Measurements from ENCODE around the gene ZCCHC14.

The ZCCHC14 gene

DNA sequence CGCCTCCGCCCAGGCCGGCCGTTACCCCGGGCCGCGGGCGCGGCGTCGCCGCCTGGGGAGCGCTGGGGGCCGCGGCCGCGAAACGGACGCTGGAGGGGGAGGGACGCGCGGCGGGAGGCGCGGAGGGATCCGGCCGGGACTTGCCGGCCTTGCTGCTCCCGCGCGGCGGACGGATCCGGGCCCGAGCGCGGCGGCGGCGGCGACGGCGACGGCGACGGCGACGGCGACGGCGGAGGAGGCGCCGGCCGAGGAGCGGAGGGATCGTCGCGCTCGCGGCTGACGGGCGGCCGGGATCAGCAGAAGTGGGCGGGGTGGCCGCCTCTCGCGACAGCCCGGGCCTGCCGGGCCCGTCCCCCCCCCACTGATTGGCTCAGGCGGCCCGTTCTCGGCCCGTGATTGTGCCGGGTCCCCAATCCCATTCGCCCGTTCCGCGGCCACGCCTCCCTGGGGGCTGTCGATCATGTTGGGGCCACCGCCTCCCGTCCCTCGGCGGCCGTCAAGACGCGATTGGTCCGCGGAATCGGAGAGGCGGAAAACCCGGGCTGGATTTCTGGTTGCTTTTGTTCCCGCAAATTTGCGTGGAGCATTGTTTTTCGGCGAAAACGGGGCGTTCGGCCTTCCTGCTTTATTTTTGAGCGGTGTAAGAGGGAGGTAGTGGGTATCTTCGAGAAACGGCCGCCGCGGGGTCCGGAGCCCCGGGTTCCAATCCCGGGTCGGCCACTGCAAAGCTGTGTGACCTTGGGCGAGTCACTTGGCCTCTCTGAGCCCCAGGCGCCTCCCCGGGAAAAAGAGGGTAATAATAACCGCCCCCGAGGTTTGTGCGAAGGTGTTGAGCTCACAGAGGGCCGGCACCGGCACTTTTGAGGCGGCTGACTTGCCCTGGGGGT, at the start of gene ZCCHC14:
ZCCHC14 (minus strand) TSS at position 304 of the 887 bp plus-strand sequence. CDS start 786 bp downstream, outside the sequence.
- no peak for FAIRE-seq

DNA sequence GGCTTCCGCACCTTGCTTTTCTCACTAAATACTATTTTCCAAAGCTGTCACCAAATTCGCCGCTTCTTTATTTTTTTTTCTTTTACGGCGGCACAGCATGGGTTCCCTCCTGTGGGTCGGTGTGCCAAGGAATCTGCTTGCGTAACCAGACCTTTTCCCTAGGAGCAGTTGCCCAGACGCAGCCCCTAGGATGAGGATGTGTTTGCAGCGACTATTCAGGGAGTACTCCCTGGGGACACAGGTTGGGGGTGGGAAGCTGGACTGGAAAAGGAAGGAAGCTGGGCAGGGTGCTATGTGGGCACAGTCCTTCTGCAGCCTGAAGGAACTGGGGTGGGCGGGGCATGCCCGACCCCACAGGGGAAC, 49.0 kb upstream of the ZCCHC14 start:
- FAIRE-seq = no peak

DNA sequence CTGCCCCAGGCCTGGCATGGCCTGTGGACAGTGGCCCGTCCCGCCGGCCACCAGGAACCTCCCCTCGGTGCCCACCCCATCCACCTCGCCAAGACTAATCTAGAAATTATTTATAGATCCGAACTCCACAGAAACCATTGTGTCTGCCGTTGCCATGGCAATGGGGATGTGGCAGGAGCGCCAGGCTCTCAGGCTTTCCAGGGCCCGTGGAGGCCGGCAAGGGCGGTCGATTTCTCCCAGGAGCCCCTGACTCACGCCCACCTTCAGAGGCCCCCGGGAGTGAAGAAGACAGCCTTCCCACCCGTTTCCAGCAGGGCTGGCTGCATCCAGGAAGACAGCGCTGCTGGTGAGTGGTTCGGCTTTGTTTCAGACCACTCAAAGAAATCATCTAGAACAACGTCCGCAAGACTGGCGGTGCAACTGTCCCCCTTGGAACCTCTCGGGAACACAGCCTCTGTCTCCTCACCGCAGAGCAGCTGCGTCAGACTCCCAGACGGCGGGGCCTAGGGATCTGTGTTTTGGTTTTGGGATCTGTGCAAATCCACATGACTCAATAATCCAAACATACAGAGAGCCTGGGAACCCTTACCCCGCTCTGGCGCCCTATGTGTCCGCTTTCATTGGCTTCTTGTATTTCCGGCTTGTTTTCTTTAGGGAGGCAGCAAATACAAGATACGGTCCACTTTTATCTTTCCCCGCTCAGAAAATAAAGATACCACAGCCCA, 48.5 kb upstream of the ZCCHC14 start:
- no peak for FAIRE-seq

DNA sequence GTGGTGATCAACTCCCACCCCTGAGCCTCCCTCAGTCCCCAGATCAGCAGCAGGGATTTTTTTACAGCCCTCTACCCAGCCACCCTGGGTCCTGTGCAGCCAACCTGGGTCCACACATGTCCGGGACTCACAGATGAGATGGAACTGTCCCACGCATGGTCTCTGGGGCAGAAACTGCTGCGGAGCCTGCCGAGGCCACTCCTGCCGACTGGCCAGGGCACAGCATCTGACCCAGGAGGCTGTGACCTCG, 48.0 kb upstream of the ZCCHC14 start:
- FAIRE-seq = no peak

DNA sequence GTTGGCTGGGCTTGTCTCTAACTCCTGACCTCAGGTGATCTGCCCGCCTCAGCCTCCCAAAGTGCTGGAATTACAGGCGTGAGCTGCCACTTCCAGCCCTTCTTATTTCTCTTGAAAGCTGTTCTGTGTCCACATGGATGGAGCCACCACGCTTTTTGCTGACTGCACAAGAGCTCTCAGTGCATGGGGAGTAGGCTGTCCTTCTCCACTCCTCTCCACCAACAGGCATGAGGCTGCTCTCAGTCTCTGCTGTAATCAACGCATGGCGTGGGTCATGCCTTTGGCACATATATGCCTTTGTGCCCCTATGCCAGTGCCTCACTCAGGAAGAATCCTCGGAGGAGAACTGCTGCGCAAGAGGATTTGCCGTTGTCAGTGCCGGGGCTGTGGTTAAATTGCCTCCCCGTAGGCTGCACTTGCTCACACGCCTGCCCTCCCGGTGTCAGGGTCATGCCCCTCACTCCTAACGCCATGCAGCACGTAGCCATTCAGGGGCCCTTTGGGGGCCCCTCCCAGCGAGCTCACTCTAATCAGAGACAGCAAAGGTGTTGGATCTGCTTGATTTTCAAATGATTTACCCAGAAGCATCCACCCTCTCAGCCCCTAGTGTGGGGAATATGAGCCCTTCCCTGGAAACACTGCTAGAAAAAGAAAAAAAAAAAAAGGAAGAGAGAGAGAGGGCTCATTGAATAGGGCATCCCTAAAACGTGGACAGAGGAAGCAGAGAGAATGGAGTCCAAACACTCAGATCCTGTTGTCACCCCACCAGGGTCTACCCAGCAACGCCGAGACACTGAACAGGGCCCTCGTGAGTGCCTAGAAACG, 47.5 kb upstream of the ZCCHC14 start:
- FAIRE-seq = no peak

DNA sequence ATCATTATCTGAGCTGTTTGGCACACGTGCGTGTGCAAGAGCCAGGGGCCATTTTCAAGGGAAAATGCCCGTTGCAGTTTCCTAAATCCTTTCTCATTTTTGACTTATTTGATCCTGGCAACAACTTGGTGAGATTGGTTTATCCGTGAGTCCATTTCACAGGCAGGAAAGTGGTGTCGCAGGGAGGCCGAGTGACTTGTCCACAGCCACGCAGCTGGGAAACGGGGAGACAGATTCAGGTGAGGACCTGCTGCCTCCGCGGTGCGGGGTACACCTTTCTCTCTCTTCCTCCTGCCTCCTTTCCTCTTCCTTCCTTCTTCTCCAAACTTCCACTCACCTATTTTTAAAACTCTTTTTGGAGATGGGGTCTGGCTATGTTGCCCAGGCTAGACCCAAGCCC, 46.3 kb upstream of the ZCCHC14 start:
- no peak for FAIRE-seq

DNA sequence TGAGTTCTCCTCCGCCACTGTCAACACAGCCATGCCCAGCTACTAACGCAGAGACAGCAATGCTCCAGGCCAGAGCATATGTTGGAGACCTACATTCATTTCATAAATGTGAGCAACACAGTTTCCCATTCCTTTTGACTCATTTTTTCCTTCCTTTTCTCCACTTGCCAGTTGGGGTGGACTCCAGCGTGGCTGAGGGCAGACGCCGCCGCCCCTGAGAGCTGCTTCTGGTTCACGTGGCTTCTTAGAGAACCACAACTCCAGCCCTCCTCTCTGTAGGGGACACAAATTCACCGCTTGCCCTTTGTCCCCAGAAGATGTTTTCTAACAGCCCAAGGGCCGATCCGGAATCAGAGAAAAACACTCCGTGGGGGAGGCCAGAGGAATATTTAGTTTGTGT, 45.8 kb upstream of the ZCCHC14 start:
- FAIRE-seq = no peak

DNA sequence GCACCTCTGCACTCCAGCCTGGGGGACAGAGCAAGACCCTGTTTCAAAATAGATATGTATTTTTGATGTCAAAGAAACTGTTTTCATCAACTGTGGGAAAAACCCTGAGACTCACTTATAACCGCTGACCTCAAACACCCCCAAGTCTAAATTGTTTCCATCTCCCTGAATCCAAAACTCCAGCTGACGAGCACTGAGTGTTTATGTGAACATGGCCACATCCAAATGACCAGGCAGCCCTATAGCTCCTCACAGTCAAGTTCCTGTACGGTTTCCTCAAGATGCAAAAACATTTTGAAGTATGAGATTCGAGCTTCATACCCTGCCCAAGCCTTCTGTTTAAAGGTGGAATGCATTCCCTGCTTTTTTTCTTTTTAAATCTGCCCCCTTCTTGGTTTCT, 45.3 kb upstream of the ZCCHC14 start:
- no peak for FAIRE-seq

DNA sequence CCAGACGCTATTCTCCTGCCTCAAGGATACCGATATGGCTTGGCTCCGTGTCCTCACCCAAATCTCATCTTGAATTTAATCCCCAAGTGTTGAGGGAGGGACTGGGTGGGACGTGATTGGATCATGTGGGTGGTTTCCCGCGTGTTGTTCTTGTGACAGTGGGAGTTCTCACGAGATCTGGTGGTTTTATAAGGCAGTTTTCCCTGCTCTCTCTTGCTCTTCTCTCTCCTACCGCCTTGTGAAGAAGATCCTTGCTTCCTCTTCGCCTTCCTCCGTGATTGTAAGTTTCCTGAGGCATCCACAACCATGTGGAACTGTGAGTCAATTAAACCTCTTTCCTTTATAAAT, 43.9 kb upstream of the ZCCHC14 start:
- no peak for FAIRE-seq

DNA sequence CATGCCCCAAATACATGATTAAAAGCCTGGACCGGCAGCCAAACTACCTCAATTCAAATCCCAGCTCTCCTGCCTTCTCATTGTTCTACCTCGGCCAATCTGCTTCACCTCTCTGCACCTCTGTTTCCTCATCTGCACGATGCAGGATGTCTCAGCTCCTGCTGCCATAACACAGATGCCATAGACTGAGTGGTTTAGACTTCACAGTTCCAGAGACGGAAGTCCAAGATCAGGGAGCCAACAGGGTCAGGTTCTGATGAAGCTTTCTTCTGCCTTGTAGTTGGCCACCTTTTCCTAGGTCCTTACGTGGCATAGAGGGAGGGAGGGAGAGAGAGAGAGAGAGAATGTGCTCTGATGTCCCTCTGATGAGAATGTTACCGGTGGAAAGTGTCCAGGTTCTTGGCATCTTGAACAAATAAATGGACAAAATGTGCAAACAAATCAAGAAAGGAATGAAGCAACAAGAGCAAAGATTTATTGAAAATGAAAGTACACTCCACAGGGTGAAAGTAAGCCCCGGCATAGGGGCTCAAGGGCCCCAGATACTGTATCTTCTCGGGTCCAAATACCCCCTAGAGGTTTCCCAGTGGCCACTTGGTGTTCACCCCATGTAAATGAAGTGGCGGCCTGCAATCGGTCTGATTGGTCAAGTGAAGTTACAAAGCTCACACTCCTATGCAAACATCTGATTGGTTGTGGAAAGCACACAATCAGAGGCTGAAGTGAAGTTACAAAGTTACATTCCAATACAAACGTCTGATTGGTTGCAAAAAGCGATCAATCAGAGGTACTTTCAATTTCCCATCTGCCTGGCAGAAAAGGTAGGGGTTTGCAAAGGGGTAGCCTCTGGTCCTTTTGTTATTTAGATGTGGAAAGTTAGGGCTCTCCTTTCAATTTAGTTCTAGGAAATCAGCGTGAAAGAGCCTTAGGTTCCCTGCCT, 43.3 kb upstream of the ZCCHC14 start:
- FAIRE-seq = no peak

DNA sequence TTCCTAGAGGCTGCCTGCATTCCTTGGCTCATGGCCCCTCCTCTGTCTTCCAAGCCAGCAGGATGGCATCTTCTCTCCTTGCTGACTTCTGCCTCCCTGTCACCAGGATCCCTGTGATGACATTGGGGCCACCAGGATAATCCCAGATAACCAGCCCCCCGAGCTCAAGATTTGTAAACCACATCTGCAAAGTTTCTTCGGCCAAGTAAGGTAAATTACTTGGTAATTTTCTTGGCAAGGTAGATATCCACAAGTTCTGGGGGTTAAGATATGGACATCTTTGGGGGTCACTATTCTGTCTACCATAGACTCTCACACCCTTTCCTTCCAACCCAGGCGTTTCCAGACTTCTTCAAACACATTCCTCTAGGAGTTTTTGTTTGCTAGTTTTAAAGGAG, 42.6 kb upstream of the ZCCHC14 start:
- no peak for FAIRE-seq

DNA sequence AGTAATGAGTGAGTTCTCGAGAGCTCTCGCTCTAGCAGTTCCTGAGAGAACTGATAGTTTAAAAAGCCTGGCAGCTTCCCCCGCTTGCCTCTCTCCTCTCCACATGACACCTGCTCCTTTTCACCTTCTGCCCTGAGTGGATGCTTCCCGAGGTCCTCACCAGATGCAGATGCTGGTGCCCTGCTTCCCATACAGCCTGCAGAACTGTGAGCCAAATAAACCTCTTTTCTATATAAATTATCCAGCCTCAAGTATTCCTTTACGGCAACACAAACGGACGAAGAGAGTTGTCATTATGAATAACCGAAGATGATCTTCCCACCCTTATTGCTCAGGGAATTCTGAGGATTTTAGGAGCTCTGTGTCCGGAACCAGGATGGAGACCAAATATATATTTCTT, 41.9 kb upstream of the ZCCHC14 start:
- FAIRE-seq = no peak

DNA sequence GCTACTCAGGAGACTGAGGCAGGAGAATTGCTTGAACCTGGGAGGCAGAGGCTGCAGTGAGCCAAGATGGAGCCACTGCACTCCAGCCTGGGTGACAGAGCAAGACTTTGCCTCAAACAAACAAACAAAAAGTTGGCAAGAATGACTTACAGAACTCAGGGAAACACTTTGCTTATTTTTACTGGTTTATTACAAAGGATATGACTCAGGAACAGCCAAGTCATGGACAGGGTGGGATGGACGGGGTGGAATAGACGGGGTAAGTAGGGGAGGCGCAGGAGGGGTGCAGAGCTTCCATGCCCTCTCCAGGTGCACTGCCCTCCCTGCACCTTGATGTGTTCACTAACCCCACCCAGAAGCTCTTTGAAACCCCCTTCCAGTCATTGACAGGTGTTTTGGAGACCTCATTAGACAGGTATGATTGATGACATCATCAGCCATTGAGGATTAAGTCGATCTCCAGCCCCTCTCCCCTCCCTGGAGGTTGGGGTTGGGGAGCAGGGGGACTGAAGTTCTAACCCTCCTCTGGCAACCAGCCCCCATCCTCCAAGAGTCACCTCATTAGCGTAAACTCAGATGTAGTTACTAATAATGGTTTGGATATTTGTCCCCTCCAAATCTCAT, 41.3 kb upstream of the ZCCHC14 start:
- FAIRE-seq = no peak

DNA sequence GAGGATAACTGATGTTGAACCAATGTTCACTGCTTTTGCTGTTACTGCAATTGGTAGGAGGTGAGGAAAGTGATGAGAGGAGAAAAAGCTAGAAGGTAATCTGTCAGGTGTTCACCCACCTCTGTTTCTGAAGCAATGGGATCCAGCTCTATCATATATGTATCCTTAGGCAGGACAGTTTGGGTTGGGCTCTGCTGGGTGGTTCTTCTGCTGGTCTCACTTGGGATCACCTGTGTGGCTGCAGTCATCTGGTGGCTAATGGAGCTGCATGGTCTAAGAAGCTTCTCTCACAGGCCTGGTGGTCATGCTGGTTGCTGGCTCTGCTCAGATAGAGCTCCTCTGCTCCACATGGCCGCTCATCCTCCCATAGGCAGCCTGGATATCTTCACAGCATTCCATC, 40.2 kb upstream of the ZCCHC14 start:
- no peak for FAIRE-seq

DNA sequence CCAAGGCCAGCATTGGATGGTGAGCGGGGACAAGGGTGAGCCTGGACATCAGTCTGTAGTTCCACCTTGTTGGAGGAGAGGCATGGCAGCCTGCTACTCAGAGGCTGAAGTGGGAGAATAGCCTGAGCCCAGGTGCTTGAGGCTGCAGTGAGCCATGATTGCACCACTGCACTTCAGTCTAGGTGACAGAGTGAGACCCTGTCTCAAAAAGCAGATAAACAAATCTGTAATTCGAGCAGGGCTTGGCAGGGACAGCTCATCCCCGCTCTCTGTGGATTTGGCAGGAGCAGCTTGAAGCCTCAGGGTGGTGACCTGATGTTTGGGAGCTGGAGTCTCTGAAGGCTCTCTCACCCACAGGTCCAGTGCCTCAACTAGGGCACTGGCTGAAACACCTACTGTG, 38.6 kb upstream of the ZCCHC14 start:
- FAIRE-seq = no peak

DNA sequence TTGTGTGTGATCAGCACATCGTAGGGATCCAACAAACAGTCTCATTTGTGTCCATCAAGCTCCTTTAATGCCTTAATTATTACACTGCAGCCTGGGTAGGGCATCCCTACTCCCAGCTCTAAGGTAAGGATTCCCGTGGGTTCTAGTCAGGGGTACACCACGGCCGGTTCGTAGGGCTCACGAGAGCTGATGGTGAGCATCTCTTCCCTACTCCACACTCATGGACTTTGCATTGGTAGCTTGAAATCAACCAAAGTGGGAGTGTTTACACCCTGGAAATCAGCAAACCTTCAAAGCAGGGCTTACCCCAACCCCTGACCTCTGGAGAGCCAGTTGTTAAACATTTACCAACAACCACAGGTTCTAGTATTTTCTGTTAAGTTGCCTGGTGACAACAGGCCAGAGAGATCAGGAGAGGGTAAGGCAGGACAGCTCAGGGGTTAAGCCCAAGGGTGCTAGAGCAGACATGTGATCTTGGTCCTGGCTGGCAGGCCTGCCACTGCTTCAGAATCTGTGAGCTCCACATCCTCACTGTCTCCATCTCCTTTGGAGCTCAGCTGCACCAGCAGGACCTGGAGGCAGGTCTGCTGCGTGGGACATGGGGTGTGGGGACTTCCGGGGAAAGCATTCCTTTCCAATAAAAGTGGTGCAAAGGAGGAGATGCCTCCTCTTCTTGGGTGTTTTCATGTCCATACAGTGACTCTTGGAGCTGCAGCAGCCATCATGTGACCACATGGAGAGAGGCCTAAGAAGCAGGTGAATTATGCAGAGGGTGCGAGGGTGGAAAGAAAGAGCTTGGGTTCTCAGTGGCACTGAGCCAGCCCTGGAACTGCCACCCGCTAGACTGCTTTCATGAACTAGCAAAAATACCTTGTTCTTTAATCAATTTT, 36.1 kb upstream of the ZCCHC14 start:
- no peak for FAIRE-seq

DNA sequence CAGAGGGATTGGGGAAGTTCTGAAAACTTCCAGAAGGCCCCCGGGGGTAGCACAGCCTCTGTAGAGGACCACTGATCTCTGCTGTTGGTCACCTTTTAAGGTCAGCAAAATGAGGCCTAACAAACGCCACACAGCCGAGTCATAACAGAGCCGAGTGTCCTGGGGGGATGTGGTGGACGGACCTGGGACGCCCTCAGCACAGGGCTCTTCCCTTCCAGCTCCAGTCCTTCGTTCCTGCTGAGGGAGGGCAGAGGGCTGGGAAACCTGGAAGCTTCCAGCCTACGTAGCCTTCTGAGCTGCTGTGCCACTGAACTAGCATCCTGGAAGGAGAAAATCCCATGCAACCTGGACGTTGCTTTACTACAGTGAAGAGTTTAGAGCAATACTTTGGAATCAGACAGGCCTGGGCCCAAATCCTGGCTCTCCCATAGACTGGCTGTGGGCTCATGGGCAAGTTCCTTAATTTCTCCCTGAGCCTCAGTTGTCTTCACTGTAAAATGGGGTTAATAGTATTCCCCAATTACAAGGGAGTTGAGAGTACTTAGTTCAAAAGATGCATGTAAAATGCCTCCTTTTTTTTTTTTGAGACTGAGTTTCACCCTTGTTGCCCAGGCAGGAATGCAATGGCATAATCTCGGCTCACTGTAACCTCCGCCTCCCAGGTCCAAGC, 34.4 kb upstream of the ZCCHC14 start:
- no peak for FAIRE-seq

DNA sequence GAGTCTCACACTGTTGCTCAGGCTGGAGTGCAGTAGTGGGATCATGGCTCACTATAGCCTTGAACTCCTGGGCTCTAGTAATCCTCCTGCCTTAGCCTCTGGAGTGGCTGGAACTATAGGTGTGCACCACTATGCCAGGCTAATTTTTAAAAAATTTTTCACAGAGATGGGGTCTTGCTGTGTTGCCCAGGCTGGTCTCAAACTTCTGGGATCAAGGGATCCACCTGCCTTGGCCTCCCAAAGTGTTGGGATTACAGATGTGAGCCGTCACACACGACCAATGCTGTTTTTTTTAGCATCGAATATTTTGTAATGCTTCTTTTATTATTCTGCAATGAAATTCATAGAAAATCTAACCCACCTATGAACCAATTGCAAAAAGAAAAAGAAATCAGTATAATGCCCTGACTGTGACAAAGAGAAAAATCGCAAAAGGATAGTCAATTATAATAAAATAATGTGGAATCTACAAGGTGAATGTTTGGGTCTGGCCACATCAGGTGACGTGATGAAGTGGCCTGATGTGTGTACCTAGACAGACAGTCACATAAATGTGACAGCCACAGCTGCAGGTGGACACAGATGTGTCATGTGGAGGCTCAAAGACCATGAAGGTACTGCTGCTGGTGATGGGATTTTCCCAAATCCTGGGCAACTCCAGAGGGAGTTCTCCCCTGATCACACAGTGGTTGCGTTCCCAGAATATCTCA, 33.6 kb upstream of the ZCCHC14 start:
- FAIRE-seq = no peak

DNA sequence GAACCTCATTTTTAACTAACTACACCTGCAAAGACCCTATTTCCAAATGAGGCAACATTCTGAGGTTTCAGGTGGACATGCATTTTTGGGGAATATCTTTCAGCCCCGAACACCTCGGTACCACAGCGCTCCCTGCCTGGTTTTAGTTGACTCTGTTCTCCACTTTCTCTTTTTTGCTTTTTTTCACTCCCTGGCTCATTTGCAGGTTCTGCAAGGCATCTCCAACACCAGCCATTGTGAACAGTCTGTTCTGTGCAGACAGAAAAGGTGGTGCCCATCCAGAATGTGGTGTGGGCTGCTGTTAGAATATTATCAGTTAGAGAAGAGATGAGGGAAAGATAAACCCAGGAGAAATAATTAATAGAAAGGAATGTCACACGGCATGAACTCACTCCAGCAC, 32.5 kb upstream of the ZCCHC14 start:
- FAIRE-seq = no peak

DNA sequence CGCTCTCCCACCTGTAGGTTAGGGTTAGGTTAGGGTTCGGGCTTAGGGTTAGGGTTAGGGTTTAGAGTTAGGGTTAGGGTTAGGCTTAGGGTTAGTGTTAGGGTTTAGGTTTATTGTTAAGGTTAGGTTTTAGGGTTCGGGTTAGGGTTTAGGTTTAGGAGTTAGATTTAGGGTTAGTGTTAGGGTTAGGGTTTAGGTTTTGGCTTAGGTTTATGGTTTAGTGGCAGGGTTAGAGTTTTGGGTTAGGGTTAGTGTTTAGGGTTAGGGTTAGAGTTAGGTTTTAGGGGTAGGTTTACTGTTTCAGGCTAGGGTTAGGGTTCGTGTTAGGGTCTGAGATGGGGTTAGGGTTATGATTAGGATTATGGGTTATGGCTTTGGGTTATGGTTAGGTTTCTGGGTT, 31.6 kb upstream of the ZCCHC14 start:
- FAIRE-seq = no peak
